ENCODE results near the gene FBP2. TPM values are rescaled to one million over a fixed set of nuclear protein-coding genes. Genes with fewer than 3 reads are reported as not detected.
"Not testable (repeated sequence)": the region's sequence is repeated elsewhere in the genome, so short reads cannot be mapped to it uniquely, and the experiment has no call there.

FBP2 gene
- total and polyA plus RNA-seq, 2 of the 4 experiments (the other 2 are of a cell fraction), result not detected

- no peaks in the 10 kb centered on the region for H3K79me1 ChIP-seq (ENCODE audit: low read depth in 1 of 2, low read length in 2 of 2)
- H3K4me1 ChIP-seq (ENCODE audit: control insufficient read depth, insufficient read depth, low read length), result no peaks in the 10 kb centered on the region
- H3K4me3 ChIP-seq (ENCODE audit: insufficient read depth, low read depth, low read length), result no peak overlapping the region
- ChIA-PET CTCF (no interaction called here), POLR2A (ENCODE audit: unreplicated experiment) (no interaction called here)
- in situ Hi-C loops (cut with MboI; ENCODE audit: low sequenced_read_pairs), result no loop called here
- H4K20me1 ChIP-seq (ENCODE audit: insufficient read depth, low read length), result no peaks in the 10 kb centered on the region
- ATAC-seq (ENCODE audit: low read depth), result no peak
- no peak overlapping the region for H4K5ac ChIP-seq (ENCODE audit: low read depth, low read length)
- no peak overlapping the region for H4K91ac ChIP-seq (ENCODE audit: insufficient read depth, low read depth, low read length)
- H3K9me3 ChIP-seq (ENCODE audit: control insufficient read depth, insufficient read depth, low read length), result no peaks in the 10 kb centered on the region
- no peaks in the 10 kb centered on the region for H3K9me1 ChIP-seq (ENCODE audit: insufficient read depth, low read length)
- no peak overlapping the region for H2AK5ac ChIP-seq (ENCODE audit: low read depth, low read length)
- H3K14ac ChIP-seq (replicated peaks; ENCODE audit: low read depth, low read length), result no peak overlapping the region
- no peak overlapping the region for H2BK5ac ChIP-seq (ENCODE audit: low read depth, low read length, poor library complexity, severe bottlenecking)
- dilution Hi-C loops (cut with HindIII; ENCODE audit: low sequenced_read_pairs, unreplicated experiment), result no loop called here
- no peak overlapping the region for H3K27ac ChIP-seq (ENCODE audit: insufficient read depth, low read length)
- H3K4me2 ChIP-seq (ENCODE audit: low read depth, low read length), result no peak overlapping the region
- TF ChIP-seq MXI1 (IDR thresholded peaks at IDR 0.05; ENCODE audit: borderline replicate concordance, low read depth, low read length), result no peak
- no peak for TF ChIP-seq BHLHE40 (IDR thresholded peaks at IDR 0.05; ENCODE audit: low read depth, low read length)
- TF ChIP-seq NFE2L2 (IDR thresholded peaks at IDR 0.05; ENCODE audit: low read depth, low read length), result no peak
- TF ChIP-seq RAD21 (IDR thresholded peaks at IDR 0.05; ENCODE audit: low read length), result no peak
- TF ChIP-seq FOS (IDR thresholded peaks at IDR 0.05; ENCODE audit: low read depth, low read length), result no peak
- no peak for TF ChIP-seq POLR2A (IDR thresholded peaks at IDR 0.05; ENCODE audit: low read depth, low read length)
- TF ChIP-seq CTCF (conservative IDR thresholded peaks at IDR 0.05; ENCODE audit: low read depth, low read length), result no peak
- no peak for TF ChIP-seq MAZ (IDR thresholded peaks at IDR 0.05; ENCODE audit: borderline replicate concordance, low read depth, low read length)
- no peak for TF ChIP-seq RFX5 (IDR thresholded peaks at IDR 0.05; ENCODE audit: low read depth, low read length)
- TF ChIP-seq MAFK (IDR thresholded peaks at IDR 0.05; ENCODE audit: low read depth, low read length), result no peak
- H3K27me3 ChIP-seq (ENCODE audit: control insufficient read depth, insufficient read depth, low read length), result peaks cover 3% of the 10 kb centered on the region
- intact Hi-C loops (cut with micrococcal nuclease), result no loop called here
- H2AFZ ChIP-seq (replicated peaks; ENCODE audit: low read length, poor library complexity), result no peak overlapping the region
- H4K8ac ChIP-seq (ENCODE audit: low read depth in 2 of 2, low read length in 2 of 2), result no peak overlapping the region
- H2BK120ac ChIP-seq (ENCODE audit: low read depth, low read length), result no peak overlapping the region
- BruUV-seq (replicated peaks), result no TSS peak
- H2BK15ac ChIP-seq (ENCODE audit: low read depth, low read length), result no peak overlapping the region
- H2BK20ac ChIP-seq (ENCODE audit: low read depth, low read length), result no peak overlapping the region
- H3K9ac ChIP-seq (ENCODE audit: low read depth, low read length), result no peak overlapping the region
- no peak overlapping the region for H3K4ac ChIP-seq (ENCODE audit: low read depth, low read length)
- DNase-seq, result no peak
- H3K23ac ChIP-seq (ENCODE audit: low read depth, low read length), result no peak overlapping the region
- no peak overlapping the region for H2AK9ac ChIP-seq (replicated peaks; ENCODE audit: low read depth, low read length, poor library complexity)
- H3K56ac ChIP-seq (ENCODE audit: extremely low read depth, insufficient read depth, low read length), result no peak overlapping the region
- WGBS, 2 experiments (ENCODE audit: extremely low coverage in 2 of 2, insufficient read length in 1 of 2), result 57% methylated on average over 3 of the region's 7 CpGs; no CpG with 5 or more reads in 1 of the 2 experiments
- H3K36me3 ChIP-seq (ENCODE audit: control insufficient read depth, insufficient read depth, low read length), result no peaks in the 10 kb centered on the region
- H3K18ac ChIP-seq (ENCODE audit: low read depth, low read length), result no peak overlapping the region
Measured at GRCh38 chr9:94599102-94599501, 5.5 kb upstream of the FBP2 start.

- dilution Hi-C loops (cut with HindIII; ENCODE audit: low sequenced_read_pairs, unreplicated experiment); POLR2A ChIA-PET (ENCODE audit: unreplicated experiment); H4K91ac ChIP-seq (ENCODE audit: insufficient read depth, low read depth, low read length): not testable (repeated sequence)
Measured at GRCh38 chr9:94592683-94593082, 941 bp downstream of the FBP2 start.

More at GRCh38 chr9:94592683-94593082, 941 bp downstream of the FBP2 start:
- H3K9me1 ChIP-seq (ENCODE audit: insufficient read depth, low read length); H2AK5ac ChIP-seq (ENCODE audit: low read depth, low read length); H3K9me3 ChIP-seq (ENCODE audit: control insufficient read depth, insufficient read depth, low read length); H3K79me1 ChIP-seq (ENCODE audit: low read depth in 1 of 2, low read length in 2 of 2); CTCF ChIA-PET; H4K20me1 ChIP-seq (ENCODE audit: insufficient read depth, low read length); H2BK20ac ChIP-seq (ENCODE audit: low read depth, low read length); H2AK9ac ChIP-seq (replicated peaks; ENCODE audit: low read depth, low read length, poor library complexity); H2BK120ac ChIP-seq (ENCODE audit: low read depth, low read length); H4K8ac ChIP-seq (ENCODE audit: low read depth in 2 of 2, low read length in 2 of 2); H3K9ac ChIP-seq (ENCODE audit: low read depth, low read length); H3K56ac ChIP-seq (ENCODE audit: extremely low read depth, insufficient read depth, low read length); H3K36me3 ChIP-seq (ENCODE audit: control insufficient read depth, insufficient read depth, low read length); H2BK15ac ChIP-seq (ENCODE audit: low read depth, low read length); H3K18ac ChIP-seq (ENCODE audit: low read depth, low read length); H3K4me3 ChIP-seq (ENCODE audit: insufficient read depth, low read depth, low read length); BruUV-seq (replicated peaks); H3K4ac ChIP-seq (ENCODE audit: low read depth, low read length); DNase-seq; H2BK5ac ChIP-seq (ENCODE audit: low read depth, low read length, poor library complexity, severe bottlenecking); in situ Hi-C loops (cut with MboI; ENCODE audit: low sequenced_read_pairs); H3K4me2 ChIP-seq (ENCODE audit: low read depth, low read length); H3K27ac ChIP-seq (ENCODE audit: insufficient read depth, low read length); intact Hi-C loops (cut with micrococcal nuclease); H2AFZ ChIP-seq (replicated peaks; ENCODE audit: low read length, poor library complexity); H3K14ac ChIP-seq (replicated peaks; ENCODE audit: low read depth, low read length); H3K4me1 ChIP-seq (ENCODE audit: control insufficient read depth, insufficient read depth, low read length); H4K5ac ChIP-seq (ENCODE audit: low read depth, low read length); H3K23ac ChIP-seq (ENCODE audit: low read depth, low read length); ATAC-seq (ENCODE audit: low read depth): not testable (repeated sequence)
- WGBS, 2 experiments (ENCODE audit: extremely low coverage in 2 of 2, insufficient read length in 1 of 2), result no CpG with 5 or more reads among the region's 7 CpGs
- peaks cover 11% of the 10 kb centered on the region; the same call in 1 of the 2 replicates for H3K27me3 ChIP-seq (ENCODE audit: control insufficient read depth, insufficient read depth, low read length)

Measured in IMR-90 (cell line).